ENCODE measurements around the gene BTN2A1.

- TF ChIP-seq CTCF (IDR thresholded peaks at IDR 0.05) (no peak), POLR2A (IDR thresholded peaks at IDR 0.05) (no peak)
These were observed 27.5 kb downstream of the BTN2A1 start for GRCh38 chr6:26485112-26485780.
